SIG-M5 (cell line): Measurements from ENCODE around the gene PPM1B.
"Not testable (repeated sequence)": the region's sequence is repeated elsewhere in the genome, so short reads cannot be mapped to it uniquely, and the experiment has no call there.

Experiments used
- DNase-seq: peaks from one replicate; lab custom pipeline; 2025; lab: John Stamatoyannopoulos, UW

PPM1B gene

DNA sequence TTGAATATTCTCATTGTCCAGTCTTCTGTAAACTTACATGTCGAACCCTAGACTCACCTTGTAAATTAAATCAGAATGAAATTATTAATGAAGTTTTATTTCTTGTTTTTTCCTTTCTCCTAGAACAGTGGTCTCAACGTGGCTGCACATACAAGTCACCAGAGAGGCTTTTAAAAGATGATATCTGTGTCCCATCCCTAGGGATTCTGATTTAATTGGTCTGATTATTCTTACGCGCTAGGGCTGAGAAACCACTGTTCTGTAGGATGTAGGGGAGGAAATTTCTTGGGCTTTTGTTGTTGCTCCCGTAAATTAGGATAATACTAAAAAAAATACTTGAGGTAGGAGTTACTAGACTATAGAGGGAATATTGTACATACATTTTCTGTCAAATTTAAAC lies 32.1 kb downstream of the PPM1B start:
- no peak for DNase-seq

DNA sequence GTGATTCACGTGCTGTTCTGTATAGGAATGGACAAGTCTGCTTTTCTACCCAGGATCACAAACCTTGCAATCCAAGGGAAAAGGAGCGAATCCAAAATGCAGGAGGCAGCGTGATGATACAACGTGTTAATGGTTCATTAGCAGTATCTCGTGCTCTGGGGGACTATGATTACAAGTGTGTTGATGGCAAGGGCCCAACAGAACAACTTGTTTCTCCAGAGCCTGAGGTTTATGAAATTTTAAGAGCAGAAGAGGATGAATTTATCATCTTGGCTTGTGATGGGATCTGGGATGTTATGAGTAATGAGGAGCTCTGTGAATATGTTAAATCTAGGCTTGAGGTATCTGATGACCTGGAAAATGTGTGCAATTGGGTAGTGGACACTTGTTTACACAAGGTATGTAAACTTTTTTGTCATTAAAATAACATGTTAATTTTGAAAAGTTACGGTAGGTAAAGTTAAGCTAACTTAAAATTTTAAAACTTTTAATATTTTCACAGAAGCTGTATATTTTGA lies 33.0 kb downstream of the PPM1B start:
- DNase-seq: no peak

DNA sequence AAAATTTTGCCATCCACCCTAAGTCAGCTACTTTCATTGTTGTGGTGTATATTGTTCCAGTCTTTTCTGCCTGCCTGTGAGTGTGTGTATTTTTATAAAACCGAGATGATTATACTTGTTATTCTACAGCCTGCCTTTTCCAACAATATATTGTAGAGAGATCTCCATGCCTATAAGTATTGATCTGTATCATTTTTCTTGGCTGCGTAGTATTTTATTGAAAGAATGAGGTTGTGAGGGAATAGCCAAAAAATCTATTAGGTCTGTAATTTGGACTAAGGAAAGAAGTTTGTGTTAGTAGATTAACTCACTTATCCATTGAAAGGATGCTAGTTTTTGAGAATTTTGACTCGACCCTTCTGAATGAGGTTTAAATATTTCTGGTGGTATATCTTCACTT lies 34.9 kb downstream of the PPM1B start:
- DNase-seq: no peak

DNA sequence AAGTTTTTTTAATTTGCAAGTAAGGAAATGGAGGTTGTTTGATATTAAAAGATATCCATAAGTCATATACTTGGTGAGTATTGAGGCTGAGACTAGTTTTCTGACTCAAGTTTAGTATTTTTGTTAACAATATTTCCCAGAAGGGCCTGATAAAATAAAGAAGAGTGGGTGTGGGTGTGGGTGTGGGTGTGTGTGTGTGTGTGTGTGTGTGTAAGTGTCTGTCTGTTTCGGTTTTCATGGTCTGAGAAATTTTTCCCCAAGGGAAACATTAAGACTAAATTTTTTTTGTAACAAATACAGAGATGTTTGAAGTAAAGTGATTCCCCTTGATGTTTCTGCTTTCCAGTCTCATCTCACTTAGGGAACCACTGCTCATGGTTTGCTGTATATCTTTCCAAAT lies 36.5 kb downstream of the PPM1B start:
- no peak for DNase-seq

DNA sequence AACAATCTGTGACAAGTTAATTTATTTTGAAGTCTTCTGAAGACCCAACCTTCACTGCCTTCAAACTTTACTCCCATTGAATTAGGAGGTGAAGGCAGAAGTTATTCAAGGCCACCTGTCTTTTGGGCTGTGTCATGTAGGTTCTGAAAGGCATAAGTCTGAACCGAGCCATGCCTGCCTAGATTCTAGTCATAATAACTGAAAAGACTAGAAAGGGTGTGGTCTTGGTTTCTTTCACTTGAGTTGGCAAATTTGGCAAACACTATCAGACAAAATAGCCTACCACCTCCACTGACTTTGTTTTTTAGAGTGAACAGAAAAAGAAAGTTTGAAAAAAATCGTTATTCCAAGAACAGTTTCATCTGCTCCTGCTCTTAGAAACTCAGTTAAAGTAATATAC lies 38.4 kb downstream of the PPM1B start:
- DNase-seq: no peak

DNA sequence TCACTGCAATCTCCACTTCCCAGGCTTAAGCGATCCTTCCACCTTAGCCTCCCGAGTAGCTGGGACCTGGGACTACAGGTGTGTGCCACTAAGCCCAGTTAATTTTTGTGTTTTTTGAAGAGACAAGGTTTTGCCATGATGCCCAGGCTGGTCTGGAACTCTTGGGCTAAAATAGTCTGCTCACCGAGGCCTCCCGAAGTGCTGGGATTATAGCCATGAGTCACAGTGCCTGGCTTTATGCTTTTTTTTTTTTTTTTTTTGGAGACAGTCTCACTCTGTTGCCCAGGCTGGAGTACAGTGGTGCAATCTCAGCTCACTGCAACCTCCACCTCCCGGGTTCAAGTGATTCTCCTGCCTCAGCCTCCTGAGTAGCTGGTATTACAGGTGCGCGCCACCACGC lies 39.0 kb downstream of the PPM1B start:
- DNase-seq: not testable (repeated sequence)

DNA sequence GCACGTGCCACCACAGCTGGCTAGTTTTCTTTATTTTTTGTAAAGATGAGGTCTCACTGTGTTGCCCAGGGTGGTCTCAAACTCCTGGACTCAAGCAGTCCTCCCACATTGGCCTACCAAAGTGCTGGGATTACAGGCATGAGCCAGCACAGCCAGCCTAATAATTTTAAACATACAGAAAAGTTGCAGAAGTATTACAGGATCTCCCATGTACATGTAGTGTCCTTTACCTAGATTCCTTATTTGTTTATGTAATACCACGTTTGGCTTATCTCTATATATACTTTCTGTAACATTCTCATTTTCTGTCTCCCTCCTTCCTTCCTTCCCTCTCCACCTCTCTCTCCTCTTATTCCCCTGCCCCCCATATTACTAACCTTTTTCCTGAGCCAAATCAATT lies 41.7 kb downstream of the PPM1B start:
- DNase-seq: no peak

DNA sequence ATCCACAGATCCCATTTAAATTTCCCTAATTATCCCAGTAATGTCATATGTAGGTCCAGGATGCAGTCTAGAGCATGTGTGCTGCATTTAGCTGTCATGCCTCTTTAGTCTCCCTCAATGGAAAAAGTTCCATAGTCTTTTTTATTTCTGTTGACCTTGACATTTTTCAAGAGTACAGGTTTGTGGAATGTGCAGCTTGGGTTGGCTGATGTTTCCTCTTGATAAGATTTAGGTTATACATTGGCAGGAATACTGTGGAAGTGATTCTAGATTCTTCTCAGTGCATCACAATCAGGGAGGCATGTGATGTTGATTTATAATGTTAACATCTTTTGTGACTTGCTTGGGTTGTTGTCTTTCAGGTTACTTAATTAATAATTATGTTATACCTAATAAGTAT lies 42.5 kb downstream of the PPM1B start:
- DNase-seq: no peak

DNA sequence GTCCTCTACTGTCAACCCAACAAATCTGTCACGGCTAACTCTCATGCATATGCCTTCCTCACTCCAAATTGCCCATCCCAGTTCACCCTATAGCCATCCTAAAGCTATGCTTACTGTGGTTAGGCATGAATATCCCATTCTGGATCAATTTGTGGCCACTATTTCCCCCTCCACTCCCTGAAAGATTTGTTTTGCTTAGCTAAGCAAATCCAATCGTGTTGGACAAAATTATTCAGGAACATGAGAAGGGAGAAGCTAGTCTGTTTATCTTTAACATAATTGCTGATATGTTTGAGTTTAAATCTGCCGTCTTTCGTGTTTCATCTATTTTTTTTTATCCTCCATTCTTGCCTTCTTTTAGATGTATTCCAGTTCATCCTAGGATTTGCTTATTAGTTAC lies 43.6 kb downstream of the PPM1B start:
- no peak for DNase-seq

DNA sequence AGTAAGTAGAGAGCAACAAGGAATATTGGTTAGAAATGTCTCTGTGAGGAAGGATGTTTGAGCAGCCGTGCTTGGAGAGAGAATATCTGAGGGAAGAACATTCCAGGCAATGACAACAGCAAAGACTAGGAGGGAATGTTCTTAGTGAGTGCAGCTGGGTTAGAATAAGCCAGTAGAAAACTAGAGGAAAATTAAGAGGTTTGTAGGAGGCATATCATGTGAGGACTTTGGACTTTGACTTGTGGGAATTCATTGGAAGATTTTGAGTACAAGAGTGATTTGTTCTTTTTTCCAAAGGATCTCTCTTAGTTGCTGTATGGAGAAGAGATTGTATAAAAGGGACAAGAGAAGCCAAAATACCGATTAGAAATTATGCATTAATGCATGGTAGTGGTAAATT lies 47.2 kb downstream of the PPM1B start:
- DNase-seq: no peak

DNA sequence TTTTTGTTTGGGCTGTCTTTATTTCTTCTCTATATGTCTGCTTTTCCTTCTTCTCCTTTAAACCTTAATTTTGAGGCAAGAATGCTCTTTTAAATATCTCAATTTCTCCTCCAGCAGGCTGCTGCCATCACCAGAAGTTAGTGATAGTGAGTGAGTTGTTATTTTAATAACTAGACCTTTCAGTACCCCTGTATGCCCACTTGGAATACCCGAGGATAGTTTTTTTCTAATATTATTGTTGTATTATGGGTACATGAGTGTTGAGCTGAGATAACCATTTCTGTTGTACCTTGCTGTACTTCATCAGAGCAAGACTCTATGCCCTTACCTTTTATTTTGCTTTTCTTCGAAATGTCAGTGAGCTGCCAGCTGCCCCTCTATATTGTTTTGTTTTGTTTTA lies 50.1 kb downstream of the PPM1B start:
- no peak for DNase-seq

DNA sequence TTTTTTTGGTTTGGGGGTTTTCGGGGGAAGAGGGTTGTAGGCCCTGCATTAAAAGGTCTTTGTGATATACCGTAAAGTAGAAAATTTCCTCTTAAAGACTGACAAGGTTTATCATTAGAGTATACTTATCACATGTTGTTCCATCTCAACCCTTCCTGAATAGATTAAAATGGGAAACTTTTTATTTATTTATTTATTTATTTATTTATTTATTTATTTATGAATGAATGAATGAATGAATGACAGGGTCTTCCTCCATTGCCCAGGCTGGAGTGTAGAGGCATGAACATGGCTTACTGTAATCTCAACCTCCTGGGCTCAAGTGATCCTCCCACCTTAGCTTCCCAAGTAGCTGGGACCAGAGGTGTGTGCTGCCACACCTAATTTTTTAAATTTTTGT lies 58.1 kb downstream of the PPM1B start:
- no peak for DNase-seq

DNA sequence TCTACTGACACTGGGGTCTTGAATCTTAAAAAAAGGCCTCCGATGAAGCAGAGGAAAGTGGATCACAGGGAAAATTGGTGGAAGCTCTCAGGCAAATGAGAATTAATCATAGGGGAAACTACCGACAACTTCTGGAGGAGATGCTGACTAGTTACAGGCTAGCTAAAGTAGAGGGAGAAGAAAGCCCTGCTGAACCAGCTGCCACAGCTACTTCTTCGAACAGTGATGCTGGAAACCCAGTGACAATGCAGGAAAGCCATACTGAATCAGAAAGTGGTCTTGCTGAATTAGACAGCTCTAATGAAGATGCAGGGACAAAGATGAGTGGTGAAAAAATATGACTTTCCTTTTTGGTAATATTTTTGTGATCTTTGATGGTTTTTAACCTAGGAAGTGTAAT lies 61.7 kb downstream of the PPM1B start:
- DNase-seq: no peak

DNA sequence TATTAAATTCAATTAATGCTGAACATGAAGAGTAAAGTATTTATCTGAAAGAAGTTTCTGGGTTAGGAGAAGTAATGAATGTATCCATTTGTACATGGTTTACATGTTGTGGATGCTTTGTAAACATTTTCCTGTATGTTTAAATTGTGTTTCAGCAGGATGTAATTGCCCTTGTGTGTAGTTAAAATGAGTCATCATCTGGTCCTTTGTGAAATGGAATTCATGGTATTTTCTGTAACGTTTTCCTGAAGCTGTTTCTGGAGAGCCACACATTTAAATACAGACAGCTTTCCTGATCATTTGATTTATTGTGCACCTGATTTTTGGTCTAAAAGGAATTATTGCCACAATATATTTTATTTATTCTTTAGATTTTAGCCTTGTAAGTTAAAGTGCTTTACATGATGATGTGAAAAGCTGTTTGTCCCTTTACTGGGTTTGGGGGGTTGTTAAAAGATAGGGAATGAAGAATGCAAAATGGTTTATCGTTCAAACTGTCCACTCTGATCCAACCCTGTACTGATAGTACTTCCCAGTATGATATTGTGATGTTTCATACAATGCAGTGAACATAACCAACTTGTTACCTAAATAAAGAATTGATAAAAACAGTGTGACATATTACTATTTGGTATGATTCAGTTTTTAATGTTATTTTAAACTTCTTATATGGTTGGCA lies 64.9 kb downstream of the PPM1B start:
- DNase-seq: no peak

DNA sequence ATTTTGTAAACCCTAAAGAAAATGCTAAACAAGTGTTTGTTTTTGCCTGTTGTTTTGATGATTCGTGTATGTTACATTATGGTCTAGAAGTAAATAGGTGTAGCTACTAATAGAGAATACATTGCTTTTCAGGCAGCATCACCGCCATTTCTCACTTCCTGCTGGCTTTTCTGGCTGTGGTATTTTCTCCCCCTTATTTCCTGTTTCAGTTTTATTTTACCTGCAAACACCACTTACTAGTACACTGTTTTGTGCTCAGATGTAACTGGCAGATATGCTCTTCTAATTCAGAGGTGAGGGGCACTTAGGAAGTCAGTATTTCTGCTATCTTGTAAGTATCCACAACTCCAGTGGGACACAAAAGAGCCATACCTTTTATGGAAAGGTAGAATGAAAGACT lies 68.5 kb downstream of the PPM1B start:
- no peak for DNase-seq

DNA sequence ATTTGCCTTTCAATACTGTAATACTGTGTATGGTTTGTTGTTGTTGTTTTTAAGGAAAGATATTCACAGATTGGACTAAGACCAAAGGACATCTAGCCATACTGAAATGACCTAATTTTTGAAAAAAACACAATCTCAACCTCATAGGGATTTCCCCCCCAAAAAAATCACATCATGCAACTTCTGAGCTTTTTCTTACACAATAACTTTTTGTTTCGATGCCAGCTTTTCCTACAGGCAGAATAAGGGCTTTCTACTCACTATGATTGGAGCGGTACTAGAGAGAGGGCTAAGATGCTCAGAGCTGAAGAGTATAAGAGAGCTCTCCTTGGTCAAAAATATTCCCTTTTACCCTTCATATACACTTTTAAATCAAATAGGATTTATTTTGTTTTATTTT lies 74.2 kb downstream of the PPM1B start:
- no peak for DNase-seq

DNA sequence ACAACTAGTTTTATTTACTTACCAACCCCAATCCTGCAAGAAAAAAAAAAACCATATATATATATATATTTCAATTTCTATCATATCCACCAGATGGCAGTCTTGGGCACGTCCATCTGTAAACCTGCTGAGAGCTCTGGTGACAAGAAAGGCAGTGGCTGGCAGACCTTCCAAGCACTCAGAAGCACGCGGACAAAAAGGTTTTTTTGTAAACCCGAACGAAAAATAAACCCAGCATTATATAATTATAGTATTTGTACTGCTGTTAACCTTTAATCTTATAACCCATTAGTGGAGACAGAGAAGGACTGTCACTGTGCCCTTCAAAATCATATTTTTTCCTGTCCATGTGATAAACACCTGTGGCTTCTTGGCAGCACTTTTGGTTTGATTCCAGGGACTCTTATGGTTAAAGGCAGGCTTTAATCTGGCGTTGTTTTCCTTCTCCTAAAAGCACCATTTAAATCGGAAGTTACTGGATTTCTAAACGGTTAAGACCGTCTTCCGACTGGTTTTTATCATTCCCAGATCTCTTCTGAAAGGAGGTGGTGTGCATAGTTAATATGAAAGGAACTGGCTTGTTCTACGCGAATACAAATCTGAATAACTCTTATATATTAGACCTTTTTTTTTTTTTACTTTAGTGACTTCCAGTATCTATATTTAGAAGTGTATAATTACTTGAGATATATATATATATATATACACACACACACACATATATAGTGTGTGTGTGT lies 75.6 kb downstream of the PPM1B start:
- DNase-seq: peak; percentile 49

DNA sequence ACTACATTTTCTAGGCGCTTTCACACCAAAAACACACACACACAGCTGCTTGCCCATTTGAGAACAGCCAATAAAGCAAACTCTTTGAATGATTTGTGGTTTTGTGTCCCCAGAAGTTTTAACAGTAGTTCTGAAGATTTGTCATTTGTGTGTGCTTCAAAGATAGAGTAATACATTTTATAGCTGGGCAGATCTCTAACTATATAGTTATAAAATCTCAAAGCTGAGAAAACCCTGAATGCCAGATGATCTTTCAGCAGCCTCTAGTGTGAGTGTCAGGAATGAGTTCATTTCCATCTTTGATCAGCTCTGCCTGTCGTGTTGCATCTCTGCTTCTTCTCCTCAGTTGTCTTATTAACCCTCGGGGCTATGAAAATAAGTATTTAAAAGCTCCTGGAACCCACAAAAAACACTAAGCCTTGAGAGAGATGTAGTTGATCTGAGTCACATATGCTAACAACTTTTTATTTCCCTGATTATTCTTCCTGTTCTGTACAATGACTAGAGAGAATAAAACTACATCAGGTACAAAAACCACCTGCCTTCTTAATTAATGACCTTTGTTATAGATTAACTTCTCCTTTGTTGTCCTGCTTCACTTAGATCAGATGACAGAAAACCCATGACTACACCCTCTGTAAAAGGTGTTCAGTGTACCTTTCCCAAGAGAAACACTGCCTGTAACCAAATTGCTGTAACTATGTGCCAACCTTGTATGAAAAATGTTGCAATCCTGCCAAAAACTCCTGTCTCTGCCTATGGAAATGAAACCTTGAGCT lies 76.6 kb downstream of the PPM1B start:
- no peak for DNase-seq

DNA sequence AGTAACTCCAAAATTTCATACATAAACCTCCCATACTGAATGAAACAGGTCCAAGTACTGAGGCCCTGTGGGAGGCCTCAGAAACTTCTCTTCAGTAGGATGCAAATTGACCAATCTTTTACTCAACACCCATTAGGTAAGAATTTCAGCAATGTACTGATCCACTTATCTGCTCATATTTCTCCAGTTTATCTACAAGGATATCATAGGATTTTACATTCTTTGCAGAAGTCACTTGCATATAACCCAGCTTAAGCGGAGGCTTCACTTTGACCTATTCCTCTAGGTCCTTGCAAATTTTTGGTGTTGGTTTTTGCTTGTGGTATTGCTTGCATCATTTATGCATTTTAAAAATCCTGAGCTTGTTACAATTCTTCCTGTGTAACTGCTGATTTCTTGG lies 77.8 kb downstream of the PPM1B start:
- no peak for DNase-seq

DNA sequence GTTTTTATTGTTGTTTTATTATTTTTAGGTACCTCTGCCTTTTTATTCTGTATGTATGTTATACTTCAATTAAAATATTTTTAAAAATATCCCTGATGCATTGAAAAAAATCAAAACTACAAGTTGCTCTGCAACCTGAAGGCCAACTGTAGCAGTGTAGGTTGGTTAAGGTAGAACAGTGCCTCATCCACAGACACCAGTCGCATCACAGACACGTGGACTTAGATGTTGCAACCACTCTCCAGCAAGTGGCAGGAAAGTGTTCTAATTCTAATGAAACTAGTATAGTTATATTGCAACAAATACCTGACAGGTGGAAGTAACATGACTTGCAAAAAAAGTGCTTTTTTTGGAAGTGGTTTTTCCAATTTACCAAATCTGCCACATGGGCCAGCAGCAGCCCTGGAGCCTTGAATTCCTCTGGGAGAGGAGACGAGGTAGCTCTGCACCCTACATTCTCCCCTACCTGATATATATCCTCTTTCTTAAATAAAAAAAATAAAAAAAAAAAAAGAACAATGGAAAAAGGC lies 78.2 kb downstream of the PPM1B start:
- DNase-seq: no peak

DNA sequence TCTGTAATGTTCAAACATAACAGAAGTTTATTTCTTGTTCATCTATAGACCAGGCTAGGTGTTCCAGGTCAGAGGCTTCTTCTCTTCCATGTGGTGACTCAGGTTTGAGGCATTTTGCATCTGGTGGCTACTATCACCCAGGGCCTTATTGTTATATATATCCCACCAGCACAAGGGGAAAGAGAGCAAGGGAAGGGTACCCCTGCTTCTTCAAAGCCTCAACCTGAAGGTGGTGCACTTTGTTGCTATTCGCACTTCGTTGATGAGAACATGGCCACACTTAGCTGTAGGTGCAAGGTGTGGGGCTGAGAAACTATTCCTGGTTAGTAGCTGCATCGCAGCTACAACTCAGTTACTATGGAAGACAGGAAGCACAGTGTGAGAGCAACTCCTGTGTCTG lies 79.2 kb downstream of the PPM1B start:
- DNase-seq: no peak

DNA sequence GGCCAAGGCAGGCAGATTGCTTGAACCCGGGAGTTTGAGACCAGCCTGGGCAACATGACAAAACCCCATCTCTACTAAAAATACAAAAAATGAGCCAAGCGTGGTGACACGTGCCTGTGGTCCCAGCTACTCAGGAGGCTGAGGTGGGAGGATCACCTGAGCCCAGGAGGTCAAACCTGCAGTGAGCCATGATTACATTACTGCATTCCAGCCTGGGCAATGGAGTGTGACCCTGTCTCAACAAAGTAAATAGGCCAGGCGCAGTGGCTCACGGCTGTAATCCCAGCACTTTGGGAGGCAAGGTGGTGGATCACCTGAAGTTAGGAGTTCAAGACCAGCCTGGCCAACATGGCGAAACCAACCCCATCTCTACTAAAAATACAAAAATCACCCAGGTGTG lies 80.6 kb downstream of the PPM1B start:
- DNase-seq: not testable (repeated sequence)

DNA sequence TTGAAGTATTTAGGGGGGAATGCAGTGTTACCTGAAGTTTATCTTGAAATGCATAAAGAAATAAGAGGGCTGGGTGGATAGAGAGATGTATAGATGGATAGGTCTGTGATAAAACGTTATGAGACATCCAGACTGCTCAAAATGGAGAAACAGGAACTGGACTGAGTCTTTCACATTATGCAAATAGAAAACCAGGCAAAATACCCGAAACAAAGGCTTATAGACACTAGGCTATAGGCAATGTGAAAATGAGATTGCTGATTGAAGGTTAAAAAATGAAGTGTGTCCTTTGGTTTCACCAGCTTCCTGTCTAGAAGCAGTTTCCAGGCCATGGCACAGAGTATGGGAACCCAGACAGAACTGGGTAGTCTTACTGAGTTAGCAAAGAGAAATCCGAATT lies 81.7 kb downstream of the PPM1B start:
- no peak for DNase-seq
